Breast epithelium (tissue), 3 donors: ENCODE data around the gene C1orf216.

Experiments
- CTCF ChIP-seq, 3 donors: fragments of 450-650 bp; IDR thresholded peaks; one replicate each; pipeline ENCODE4 v1.5.1; 2016 to 2017; ENCODE audit warnings: antibody characterized with exemption in 3 of 3, mild to moderate bottlenecking in 3 of 3, moderate library complexity in 3 of 3
- POLR2A ChIP-seq: fragments of 450-650 bp; IDR thresholded peaks from one replicate; pipeline ENCODE4 v1.6.1; 2016; ENCODE audit warnings: antibody characterized with exemption, mild to moderate bottlenecking, moderate library complexity
- POLR2AphosphoS5 ChIP-seq, 3 donors: sonication (generic); formaldehyde crosslinking; IDR thresholded peaks; one replicate each; pipeline ENCODE4 v1.6.1; 2017; ENCODE audit warnings: antibody characterized with exemption in 3 of 3

- TF ChIP-seq CTCF (IDR thresholded peaks at IDR 0.05) (no peak), POLR2AphosphoS5 (IDR thresholded peaks at IDR 0.05) (no peak), POLR2A (no peak)
Measured at GRCh38 chr1:35668506-35668905, 50.2 kb downstream of the C1orf216 start.
